ENCODE measurements around the gene CDR2L. TPM values are rescaled to one million over a fixed set of nuclear protein-coding genes. Genes with fewer than 3 reads are reported as not detected.

CDR2L gene
- total and polyA plus RNA-seq, 4 donors, result 0.70 to 1.5 (median 0.94) TPM

DNA sequence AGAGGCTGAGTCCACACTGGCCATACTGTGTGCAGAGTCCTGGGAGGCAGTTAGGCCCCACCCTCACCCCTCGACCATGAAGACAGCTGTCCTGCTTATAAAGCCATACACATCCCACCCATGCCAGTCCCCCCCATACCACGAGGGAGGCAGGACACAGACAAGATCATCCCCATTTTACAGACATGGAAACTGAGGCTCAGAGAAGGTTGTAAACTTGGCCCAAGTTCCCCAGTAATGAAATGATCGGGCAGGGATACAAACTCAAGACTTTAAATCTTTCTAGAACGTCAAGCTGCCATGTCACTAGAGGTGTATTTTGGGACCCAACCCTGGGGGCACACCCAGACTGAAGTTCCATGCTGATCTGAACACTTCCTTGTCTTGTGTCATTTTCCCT is 31.3 kb upstream of the CDR2L start:
- Histone ChIP-seq H3K4me3 (ENCODE audit: low read depth in 1 of 3, low read length in 3 of 3) (no peak overlapping the region), H3K27ac (ENCODE audit: low read depth in 1 of 2, low read length in 2 of 2) (no peak overlapping the region), H3K27me3 (ENCODE audit: control insufficient read depth in 4 of 4, insufficient read depth in 4 of 4, low read length in 3 of 4) (no peaks in the 10 kb centered on the region), H3K36me3 (ENCODE audit: control insufficient read depth in 4 of 4, insufficient read depth in 3 of 4, low read depth in 1 of 4, low read length in 3 of 4) (peaks cover 0 to 2% (median 1%) of the 10 kb centered on the region in 4 donors), H3K4me1 (ENCODE audit: control insufficient read depth in 4 of 4, insufficient read depth in 4 of 4, low read length in 3 of 4) (peaks cover 0 to 3% (median 1%) of the 10 kb centered on the region in 4 donors), H3K9ac (ENCODE audit: low read depth in 1 of 2, low read length in 2 of 2) (no peak overlapping the region), H3K9me3 (ENCODE audit: control insufficient read depth in 4 of 4, low read length in 3 of 4) (no peaks in the 10 kb centered on the region)
- TF ChIP-seq FOXA2 (IDR thresholded peaks at IDR 0.05) (no peak), YY1 (IDR thresholded peaks at IDR 0.05) (no peak), JUND (IDR thresholded peaks at IDR 0.05) (no peak), EGR1 (IDR thresholded peaks at IDR 0.05; ENCODE audit: low read depth in 2 of 2) (no peak), HNF4G (IDR thresholded peaks at IDR 0.05) (no peak), FOXA1 (IDR thresholded peaks at IDR 0.05) (no peak), TAF1 (conservative IDR thresholded peaks at IDR 0.05) (no peak), NR2F2 (IDR thresholded peaks at IDR 0.05) (no peak), RAD21 (IDR thresholded peaks at IDR 0.05) (no peak), SP1 (IDR thresholded peaks at IDR 0.05) (no peak), RXRA (IDR thresholded peaks at IDR 0.05) (no peak), GABPA (IDR thresholded peaks at IDR 0.05 in 1 of 2, conservative IDR thresholded peaks at IDR 0.05 in 1 of 2) (no peak), HNF4A (conservative IDR thresholded peaks at IDR 0.05) (no peak)
- TF ChIP-seq, protein P1, sequence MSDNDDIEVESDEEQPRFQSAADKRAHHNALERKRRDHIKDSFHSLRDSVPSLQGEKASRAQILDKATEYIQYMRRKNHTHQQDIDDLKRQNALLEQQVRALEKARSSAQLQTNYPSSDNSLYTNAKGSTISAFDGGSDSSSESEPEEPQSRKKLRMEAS (IDR thresholded peaks at IDR 0.05), result no peak
- TF ChIP-seq, protein P2, sequence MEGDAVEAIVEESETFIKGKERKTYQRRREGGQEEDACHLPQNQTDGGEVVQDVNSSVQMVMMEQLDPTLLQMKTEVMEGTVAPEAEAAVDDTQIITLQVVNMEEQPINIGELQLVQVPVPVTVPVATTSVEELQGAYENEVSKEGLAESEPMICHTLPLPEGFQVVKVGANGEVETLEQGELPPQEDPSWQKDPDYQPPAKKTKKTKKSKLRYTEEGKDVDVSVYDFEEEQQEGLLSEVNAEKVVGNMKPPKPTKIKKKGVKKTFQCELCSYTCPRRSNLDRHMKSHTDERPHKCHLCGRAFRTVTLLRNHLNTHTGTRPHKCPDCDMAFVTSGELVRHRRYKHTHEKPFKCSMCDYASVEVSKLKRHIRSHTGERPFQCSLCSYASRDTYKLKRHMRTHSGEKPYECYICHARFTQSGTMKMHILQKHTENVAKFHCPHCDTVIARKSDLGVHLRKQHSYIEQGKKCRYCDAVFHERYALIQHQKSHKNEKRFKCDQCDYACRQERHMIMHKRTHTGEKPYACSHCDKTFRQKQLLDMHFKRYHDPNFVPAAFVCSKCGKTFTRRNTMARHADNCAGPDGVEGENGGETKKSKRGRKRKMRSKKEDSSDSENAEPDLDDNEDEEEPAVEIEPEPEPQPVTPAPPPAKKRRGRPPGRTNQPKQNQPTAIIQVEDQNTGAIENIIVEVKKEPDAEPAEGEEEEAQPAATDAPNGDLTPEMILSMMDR (IDR thresholded peaks at IDR 0.05; ENCODE audit: low read depth, low read length, missing input control), result no peak
- TF ChIP-seq, protein P3, sequence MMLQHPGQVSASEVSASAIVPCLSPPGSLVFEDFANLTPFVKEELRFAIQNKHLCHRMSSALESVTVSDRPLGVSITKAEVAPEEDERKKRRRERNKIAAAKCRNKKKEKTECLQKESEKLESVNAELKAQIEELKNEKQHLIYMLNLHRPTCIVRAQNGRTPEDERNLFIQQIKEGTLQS (IDR thresholded peaks at IDR 0.05), result no peak
- TF ChIP-seq, protein P4, sequence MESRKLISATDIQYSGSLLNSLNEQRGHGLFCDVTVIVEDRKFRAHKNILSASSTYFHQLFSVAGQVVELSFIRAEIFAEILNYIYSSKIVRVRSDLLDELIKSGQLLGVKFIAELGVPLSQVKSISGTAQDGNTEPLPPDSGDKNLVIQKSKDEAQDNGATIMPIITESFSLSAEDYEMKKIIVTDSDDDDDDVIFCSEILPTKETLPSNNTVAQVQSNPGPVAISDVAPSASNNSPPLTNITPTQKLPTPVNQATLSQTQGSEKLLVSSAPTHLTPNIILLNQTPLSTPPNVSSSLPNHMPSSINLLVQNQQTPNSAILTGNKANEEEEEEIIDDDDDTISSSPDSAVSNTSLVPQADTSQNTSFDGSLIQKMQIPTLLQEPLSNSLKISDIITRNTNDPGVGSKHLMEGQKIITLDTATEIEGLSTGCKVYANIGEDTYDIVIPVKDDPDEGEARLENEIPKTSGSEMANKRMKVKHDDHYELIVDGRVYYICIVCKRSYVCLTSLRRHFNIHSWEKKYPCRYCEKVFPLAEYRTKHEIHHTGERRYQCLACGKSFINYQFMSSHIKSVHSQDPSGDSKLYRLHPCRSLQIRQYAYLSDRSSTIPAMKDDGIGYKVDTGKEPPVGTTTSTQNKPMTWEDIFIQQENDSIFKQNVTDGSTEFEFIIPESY (IDR thresholded peaks at IDR 0.05), result no peak
- WGBS, result 81% methylated on average over 4 of the region's 4 CpGs
- no peak for DNase-seq (ENCODE audit: low spot score)

DNA sequence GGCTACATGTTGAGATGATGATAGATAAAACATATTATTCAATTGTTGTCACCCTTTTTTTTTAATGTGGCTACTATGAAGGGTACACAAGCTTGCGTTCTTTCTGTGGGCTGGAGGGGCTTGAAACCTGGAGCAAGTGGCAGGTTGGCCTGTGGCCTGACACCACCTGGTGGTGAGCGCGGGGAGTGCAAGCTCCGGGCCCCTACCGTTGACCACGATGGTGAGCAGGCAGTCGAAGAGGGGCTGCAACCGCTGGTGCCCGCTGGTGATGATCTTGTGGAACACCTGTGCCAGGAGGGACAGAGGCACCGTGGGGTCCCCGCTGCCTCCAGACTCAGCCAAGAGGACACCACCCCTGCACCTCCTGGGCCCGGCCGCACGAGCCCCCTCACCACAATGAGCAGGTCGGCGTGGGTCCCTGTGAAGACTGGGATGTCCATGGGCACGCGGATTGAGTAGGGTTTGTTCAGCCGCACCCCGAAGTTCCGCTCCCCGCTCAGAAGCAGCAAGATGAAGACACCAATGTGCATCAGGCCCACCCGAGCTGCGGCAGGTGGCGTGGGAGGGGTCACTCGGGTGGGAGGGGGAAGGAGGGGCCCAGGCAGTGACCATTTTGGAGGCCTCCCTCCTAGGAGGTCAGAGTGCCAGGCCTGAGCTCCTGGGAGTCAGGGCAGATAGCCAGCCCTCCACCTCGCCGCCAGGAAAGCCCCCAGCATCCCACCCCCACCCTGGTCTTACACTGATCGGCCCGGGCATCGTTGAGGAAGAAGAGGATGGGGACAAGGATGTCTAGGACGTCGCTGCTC is 29.3 kb upstream of the CDR2L start:
- H3K36me3 ChIP-seq (ENCODE audit: control insufficient read depth in 4 of 4, insufficient read depth in 3 of 4, low read depth in 1 of 4, low read length in 3 of 4), result peaks cover 0 to 2% (median 1%) of the 10 kb centered on the region in 4 donors
- no peaks in the 10 kb centered on the region for H3K9me3 ChIP-seq (ENCODE audit: control insufficient read depth in 4 of 4, low read length in 3 of 4)
- no peak overlapping the region for H3K4me3 ChIP-seq (ENCODE audit: low read depth in 1 of 3, low read length in 3 of 3)
- no peak overlapping the region for H3K9ac ChIP-seq (ENCODE audit: low read depth in 1 of 2, low read length in 2 of 2)
- H3K27me3 ChIP-seq (ENCODE audit: control insufficient read depth in 4 of 4, insufficient read depth in 4 of 4, low read length in 3 of 4), result no peaks in the 10 kb centered on the region
- peak; percentile 76 to 87 for TF ChIP-seq RAD21 (IDR thresholded peaks at IDR 0.05)
- TF ChIP-seq, protein P1 (IDR thresholded peaks at IDR 0.05), result no peak
- TF ChIP-seq, protein P2 (IDR thresholded peaks at IDR 0.05; ENCODE audit: low read depth, low read length, missing input control), result peak; percentile 88
- WGBS, result 41% methylated on average over 33 of the region's 33 CpGs
- H3K27ac ChIP-seq (ENCODE audit: low read depth in 1 of 2, low read length in 2 of 2), result no peak overlapping the region
- peak; percentile 90 for DNase-seq (ENCODE audit: low spot score)
- H3K4me1 ChIP-seq (ENCODE audit: control insufficient read depth in 4 of 4, insufficient read depth in 4 of 4, low read length in 3 of 4), result peaks cover 0 to 3% (median 1%) of the 10 kb centered on the region in 4 donors
